ENCODE results near the gene GP5. TPM values are rescaled to one million over a fixed set of nuclear protein-coding genes. Genes with fewer than 3 reads are reported as not detected.

GP5 gene, protein sequence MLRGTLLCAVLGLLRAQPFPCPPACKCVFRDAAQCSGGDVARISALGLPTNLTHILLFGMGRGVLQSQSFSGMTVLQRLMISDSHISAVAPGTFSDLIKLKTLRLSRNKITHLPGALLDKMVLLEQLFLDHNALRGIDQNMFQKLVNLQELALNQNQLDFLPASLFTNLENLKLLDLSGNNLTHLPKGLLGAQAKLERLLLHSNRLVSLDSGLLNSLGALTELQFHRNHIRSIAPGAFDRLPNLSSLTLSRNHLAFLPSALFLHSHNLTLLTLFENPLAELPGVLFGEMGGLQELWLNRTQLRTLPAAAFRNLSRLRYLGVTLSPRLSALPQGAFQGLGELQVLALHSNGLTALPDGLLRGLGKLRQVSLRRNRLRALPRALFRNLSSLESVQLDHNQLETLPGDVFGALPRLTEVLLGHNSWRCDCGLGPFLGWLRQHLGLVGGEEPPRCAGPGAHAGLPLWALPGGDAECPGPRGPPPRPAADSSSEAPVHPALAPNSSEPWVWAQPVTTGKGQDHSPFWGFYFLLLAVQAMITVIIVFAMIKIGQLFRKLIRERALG
- 0.11 TPM for total RNA-seq

DNA sequence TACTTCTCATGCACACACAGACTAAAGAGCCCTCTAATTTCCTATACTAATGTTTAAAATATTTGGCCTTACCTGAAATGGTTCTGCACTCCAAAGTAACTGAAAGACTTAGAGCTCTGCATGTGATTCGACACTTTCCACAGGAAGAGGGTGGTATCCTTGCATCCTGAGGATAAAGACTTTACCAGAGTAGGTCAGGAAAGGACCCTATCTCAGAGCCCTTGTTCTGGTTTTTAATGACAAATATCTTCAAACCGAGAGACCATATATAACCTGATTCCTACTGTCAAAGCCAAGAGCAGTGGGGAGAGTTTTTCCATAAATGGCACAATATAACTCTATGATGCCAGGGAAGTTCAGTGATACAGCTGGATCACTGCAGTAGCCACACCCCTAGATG, at the start of gene GP5:
Gene GP5, minus strand, starts transcription at position 101 of the 400 bp plus-strand sequence. CDS start 984 bp downstream, outside the sequence.
- intact Hi-C loops (cut with DNase I) = no loop called here
- no peak for DNase-seq (ENCODE audit: low spot score in 2 of 2)
- TF ChIP-seq CTCF (IDR thresholded peaks at IDR 0.05) = no peak

GRCh38 chr3:194447657-194448056, 48.6 kb upstream of the GP5 start:
- intact Hi-C loops (cut with DNase I) = no loop called here
- H3K27ac ChIP-seq = no peak overlapping the region
- no peaks in the 10 kb centered on the region for H3K9me3 ChIP-seq

More for the DNA sequence above, at the start of gene GP5:
- peaks cover 8% of the 10 kb centered on the region for H3K27me3 ChIP-seq
- no peak within 1 kb of the TSS for H3K27ac ChIP-seq
- H3K4me1 ChIP-seq = peaks cover 0 to 9% of the 10 kb centered on the region in 2 donors
- H3K36me3 ChIP-seq = peaks cover 0 to 2% of the 10 kb centered on the region in 2 donors
- peak within 1 kb of the TSS; percentile 1 to 53 for H3K4me3 ChIP-seq
- no peaks in the 10 kb centered on the region for H3K9me3 ChIP-seq

DNA sequence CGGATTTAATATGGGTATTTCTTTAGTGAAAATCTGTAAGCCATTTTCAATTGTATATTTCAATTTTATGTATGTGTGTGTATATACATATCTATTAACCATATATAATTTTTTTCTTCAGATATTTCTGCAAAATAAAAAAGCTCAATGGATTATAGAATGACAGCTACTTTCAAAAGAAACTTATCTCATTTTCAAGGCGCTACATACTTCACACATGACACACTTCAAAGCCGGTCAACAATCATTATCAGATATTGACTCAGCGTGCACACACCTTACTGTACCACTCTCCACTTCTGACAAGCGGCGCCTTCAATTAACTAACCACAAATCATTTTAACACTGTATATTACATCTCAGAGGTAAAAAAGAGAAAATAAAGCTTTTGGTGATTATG, 48.1 kb upstream of the GP5 start:
- no peaks in the 10 kb centered on the region for H3K4me1 ChIP-seq
- H3K27me3 ChIP-seq = no peaks in the 10 kb centered on the region
- H3K27ac ChIP-seq = no peak overlapping the region
- peaks cover 49 to 72% of the 10 kb centered on the region in 2 donors for H3K36me3 ChIP-seq
- no peak for DNase-seq (ENCODE audit: low spot score in 2 of 2)
- no peak overlapping the region for H3K4me3 ChIP-seq
- intact Hi-C loops (cut with DNase I) = no loop called here
- no peaks in the 10 kb centered on the region for H3K9me3 ChIP-seq
- no peak for TF ChIP-seq CTCF (IDR thresholded peaks at IDR 0.05)

More at GRCh38 chr3:194447657-194448056, 48.6 kb upstream of the GP5 start:
- DNase-seq (ENCODE audit: low spot score in 2 of 2) = no peak
- no peak for TF ChIP-seq CTCF (IDR thresholded peaks at IDR 0.05)
- Histone ChIP-seq H3K36me3 (peaks cover 45 to 72% of the 10 kb centered on the region in 2 donors), H3K27me3 (no peaks in the 10 kb centered on the region), H3K4me3 (no peak overlapping the region), H3K4me1 (no peaks in the 10 kb centered on the region)

DNA sequence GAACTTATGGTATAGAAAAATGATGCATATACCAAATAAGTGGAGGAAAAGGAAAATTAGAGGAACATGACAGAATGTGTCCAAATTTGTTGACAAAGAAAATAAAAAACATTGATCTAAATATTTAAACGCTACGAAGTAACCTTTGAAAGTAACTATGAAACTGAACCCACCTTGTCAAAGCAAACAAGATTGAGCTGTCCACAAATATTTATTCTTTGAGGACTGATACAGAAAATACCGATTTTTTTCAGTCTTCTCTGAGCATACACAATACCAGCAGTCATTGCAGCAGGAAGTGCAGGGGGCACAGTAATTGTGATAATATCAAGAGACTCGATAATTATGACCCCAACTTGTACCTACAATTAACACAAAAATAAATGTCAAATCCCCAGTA, 47.7 kb upstream of the GP5 start:
- Histone ChIP-seq H3K27me3 (no peaks in the 10 kb centered on the region), H3K27ac (no peak overlapping the region), H3K36me3 (peaks cover 49 to 72% of the 10 kb centered on the region in 2 donors), H3K4me3 (no peak overlapping the region), H3K4me1 (no peaks in the 10 kb centered on the region), H3K9me3 (no peaks in the 10 kb centered on the region)
- no peak for TF ChIP-seq CTCF (IDR thresholded peaks at IDR 0.05)
- DNase-seq (ENCODE audit: low spot score in 2 of 2) = no peak
- intact Hi-C loops (cut with DNase I) = no loop called here

GRCh38 chr3:194446172-194446571, 47.1 kb upstream of the GP5 start:
- Histone ChIP-seq H3K36me3 (peaks cover 47 to 74% of the 10 kb centered on the region in 2 donors), H3K27me3 (no peaks in the 10 kb centered on the region), H3K4me3 (no peak overlapping the region), H3K27ac (no peak overlapping the region), H3K4me1 (no peaks in the 10 kb centered on the region), H3K9me3 (no peaks in the 10 kb centered on the region)
- TF ChIP-seq CTCF (IDR thresholded peaks at IDR 0.05) = no peak
- DNase-seq (ENCODE audit: low spot score in 2 of 2) = no peak
- intact Hi-C loops (cut with DNase I) = no loop called here

Measured in ascending aorta (tissue), 2 donors.